Measurements from ENCODE around the gene PDE3A. TPM values are rescaled to one million over a fixed set of nuclear protein-coding genes. Genes with fewer than 3 reads are reported as not detected.

Gene PDE3A
- total RNA-seq, 4 donors from 2014 or later, result 51.3 to 150 (median 114) TPM

GRCh38 chr12:20616093-20616492 lies 247.8 kb downstream of the PDE3A start:
- 83 to 86% methylated on average over 5 to 6 of the region's 6 CpGs for WGBS, 2 donors (ENCODE audit: low coverage in 1 of 2)
- in situ Hi-C loops (cut with MboI; ENCODE audit: low pct_ligation_motif_present in 1 of 4, low pct_unique_long_range_greater_than_20kb in 1 of 4, low sequenced_read_pairs in 3 of 4) (loop anchor here in 2 of 4 donors (25.0 kb wide), 2 partner anchors 704 to 854 kb away; no protein-coding TSS in a partner anchor), intact Hi-C loops (cut with DNase I; ENCODE audit: low total_unique reads) (no loop called here)
- no peak for DNase-seq
- Histone ChIP-seq H3K36me3 (peaks cover 0 to 9% (median 2%) of the 10 kb centered on the region in 4 donors), H3K4me3 (no peak overlapping the region), H3K4me1 (no peaks in the 10 kb centered on the region), H3K27me3 (no peaks in the 10 kb centered on the region), H3K27ac (no peak overlapping the region), H3K9me3 (no peaks in the 10 kb centered on the region)
- TF ChIP-seq POLR2A (IDR thresholded peaks at IDR 0.05) (no peak), CTCF (IDR thresholded peaks at IDR 0.05) (no peak), EP300 (IDR thresholded peaks at IDR 0.05; ENCODE audit: low read depth) (no peak), POLR2AphosphoS5 (IDR thresholded peaks at IDR 0.05) (no peak)

GRCh38 chr12:20620261-20620660 lies 251.9 kb downstream of the PDE3A start:
- intact Hi-C loops (cut with DNase I; ENCODE audit: low total_unique reads), result no loop called here
- TF ChIP-seq POLR2A (IDR thresholded peaks at IDR 0.05), result no peak
- TF ChIP-seq EP300 (IDR thresholded peaks at IDR 0.05; ENCODE audit: low read depth), result no peak
- no peak for TF ChIP-seq POLR2AphosphoS5 (IDR thresholded peaks at IDR 0.05)
- TF ChIP-seq CTCF (IDR thresholded peaks at IDR 0.05), result no peak
- DNase-seq, result no peak
- H3K27me3 ChIP-seq, result no peaks in the 10 kb centered on the region
- H3K27ac ChIP-seq, result no peak overlapping the region
- in situ Hi-C loops (cut with MboI; ENCODE audit: low pct_ligation_motif_present in 1 of 4, low pct_unique_long_range_greater_than_20kb in 1 of 4, low sequenced_read_pairs in 3 of 4), result loop anchor here in 2 of 4 donors (25.0 kb wide), 2 partner anchors 708 to 858 kb away; no protein-coding TSS in a partner anchor
- H3K4me3 ChIP-seq, result no peak overlapping the region
- peaks cover 0 to 2% (median 0%) of the 10 kb centered on the region in 4 donors for H3K4me1 ChIP-seq
- H3K36me3 ChIP-seq, result peaks cover 0 to 22% (median 4%) of the 10 kb centered on the region in 4 donors
- 71 to 72% methylated on average over 2 of the region's 2 CpGs for WGBS, 2 donors (ENCODE audit: low coverage in 1 of 2)
- no peaks in the 10 kb centered on the region for H3K9me3 ChIP-seq

- Histone ChIP-seq H3K4me1 (peaks cover 6 to 46% (median 24%) of the 10 kb centered on the region in 4 donors), H3K27ac (no peak overlapping the region), H3K4me3 (no peak overlapping the region), H3K27me3 (no peaks in the 10 kb centered on the region), H3K36me3 (peaks cover 0 to 15% (median 3%) of the 10 kb centered on the region in 4 donors), H3K9me3 (no peaks in the 10 kb centered on the region)
- 83% methylated on average over 5 of the region's 5 CpGs for WGBS, 2 donors (ENCODE audit: low coverage in 1 of 2)
- intact Hi-C loops (cut with DNase I; ENCODE audit: low total_unique reads) (no loop called here), in situ Hi-C loops (cut with MboI; ENCODE audit: low pct_ligation_motif_present in 1 of 4, low pct_unique_long_range_greater_than_20kb in 1 of 4, low sequenced_read_pairs in 3 of 4) (loop anchor here in 2 of 4 donors (25.0 kb wide), 2 partner anchors 712 to 862 kb away; no protein-coding TSS in a partner anchor)
- TF ChIP-seq EP300 (IDR thresholded peaks at IDR 0.05; ENCODE audit: low read depth) (no peak), POLR2AphosphoS5 (IDR thresholded peaks at IDR 0.05) (no peak), CTCF (IDR thresholded peaks at IDR 0.05) (peak in 1 of 5 experiments; percentile 9)
- no peak for DNase-seq
These were observed 256.4 kb downstream of the PDE3A start for GRCh38 chr12:20624718-20625117.

GRCh38 chr12:20625531-20625930 lies 257.2 kb downstream of the PDE3A start:
- H3K27ac ChIP-seq, result no peak overlapping the region
- H3K4me3 ChIP-seq, result no peak overlapping the region
- H3K4me1 ChIP-seq, result peaks cover 6 to 49% (median 27%) of the 10 kb centered on the region in 4 donors
- peaks cover 0 to 15% (median 3%) of the 10 kb centered on the region in 4 donors for H3K36me3 ChIP-seq
- no peak for DNase-seq
- WGBS, 2 donors (ENCODE audit: low coverage in 1 of 2), result 74 to 78% methylated on average over 2 of the region's 2 CpGs
- intact Hi-C loops (cut with DNase I; ENCODE audit: low total_unique reads) (no loop called here), in situ Hi-C loops (cut with MboI; ENCODE audit: low pct_ligation_motif_present in 1 of 4, low pct_unique_long_range_greater_than_20kb in 1 of 4, low sequenced_read_pairs in 3 of 4) (no loop called here)
- TF ChIP-seq POLR2AphosphoS5 (IDR thresholded peaks at IDR 0.05) (no peak), CTCF (IDR thresholded peaks at IDR 0.05) (no peak), EP300 (IDR thresholded peaks at IDR 0.05; ENCODE audit: low read depth) (no peak), POLR2A (IDR thresholded peaks at IDR 0.05) (no peak)
- no peaks in the 10 kb centered on the region for H3K9me3 ChIP-seq
- H3K27me3 ChIP-seq, result no peaks in the 10 kb centered on the region

Measured in transverse colon (tissue), 4 donors.